HL-60 (cell line): ENCODE results near the gene SLC22A4.

Experiments used
- DNase-seq, 2 experiments: peaks; one replicate each; pipeline ENCODE4 v3.0.0-alpha.2; 2010 to 2020; ENCODE audit warnings: low read depth in 1 of 2, low spot score in 1 of 2
- H3K27ac ChIP-seq: fragments of 250-450 bp; sonication (Bioruptor Pico); replicated peaks from 2 replicates; pipeline ENCODE4 v1.5.1; 2020; ENCODE audit warnings: mild to moderate bottlenecking, moderate library complexity
- H3K27me3 ChIP-seq: fragments of 250-450 bp; sonication (Bioruptor Pico); 2 replicates; pipeline ENCODE4 v1.5.1; 2021; ENCODE audit warnings: mild to moderate bottlenecking, moderate library complexity; ENCODE audit not compliant: insufficient read depth, poor library complexity, severe bottlenecking
- H3K4me3 ChIP-seq: replicated peaks from 2 replicates; pipeline ENCODE4 v1.5.1; 2011; ENCODE audit warnings: mild to moderate bottlenecking, control low read depth, low read length; ENCODE audit not compliant: insufficient read depth
- GABPA ChIP-seq: IDR thresholded peaks from 2 replicates; pipeline ENCODE4 v1.6.1; 2012; ENCODE audit warnings: low read depth
- POLR2AphosphoS5 ChIP-seq: IDR thresholded peaks from 2 replicates; pipeline ENCODE4 v1.6.1; 2012; ENCODE audit warnings: low read depth
- SPI1 ChIP-seq: IDR thresholded peaks from 2 replicates; pipeline ENCODE4 v1.6.1; 2012; ENCODE audit warnings: low read depth, mild to moderate bottlenecking, borderline replicate concordance
- TF ChIP-seq, protein P1 (sequence below): IDR thresholded peaks from one replicate; pipeline ENCODE4 v1.5.1; 2011; ENCODE audit warnings: low read length, control low read depth, inconsistent platforms; ENCODE audit not compliant: insufficient read depth
- TF ChIP-seq, protein P2 (sequence below): IDR thresholded peaks from 2 replicates; pipeline ENCODE4 v1.6.1; 2012; ENCODE audit warnings: low read depth; ENCODE audit not compliant: insufficient replicate concordance

Gene SLC22A4

DNA sequence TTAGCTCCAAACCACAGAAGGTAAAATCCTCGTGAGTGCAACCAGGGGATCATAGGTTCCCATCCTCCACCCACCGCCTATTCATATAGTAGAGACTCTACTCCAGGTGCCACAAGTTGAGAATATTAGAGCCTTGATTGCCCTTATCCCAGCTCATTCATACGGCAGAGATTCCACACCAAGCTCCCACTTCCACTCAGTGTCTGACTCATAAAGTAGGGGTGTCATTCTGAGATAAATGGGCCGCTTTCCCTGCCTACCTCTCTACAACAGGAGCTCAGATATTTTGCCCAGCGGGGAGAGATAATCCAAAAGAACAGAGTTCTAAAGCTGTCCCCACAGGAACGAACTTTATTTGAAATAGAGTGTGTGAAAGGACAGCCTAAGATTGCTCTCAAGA is 9.4 kb downstream of the SLC22A4 start:
- TF ChIP-seq, protein P1, sequence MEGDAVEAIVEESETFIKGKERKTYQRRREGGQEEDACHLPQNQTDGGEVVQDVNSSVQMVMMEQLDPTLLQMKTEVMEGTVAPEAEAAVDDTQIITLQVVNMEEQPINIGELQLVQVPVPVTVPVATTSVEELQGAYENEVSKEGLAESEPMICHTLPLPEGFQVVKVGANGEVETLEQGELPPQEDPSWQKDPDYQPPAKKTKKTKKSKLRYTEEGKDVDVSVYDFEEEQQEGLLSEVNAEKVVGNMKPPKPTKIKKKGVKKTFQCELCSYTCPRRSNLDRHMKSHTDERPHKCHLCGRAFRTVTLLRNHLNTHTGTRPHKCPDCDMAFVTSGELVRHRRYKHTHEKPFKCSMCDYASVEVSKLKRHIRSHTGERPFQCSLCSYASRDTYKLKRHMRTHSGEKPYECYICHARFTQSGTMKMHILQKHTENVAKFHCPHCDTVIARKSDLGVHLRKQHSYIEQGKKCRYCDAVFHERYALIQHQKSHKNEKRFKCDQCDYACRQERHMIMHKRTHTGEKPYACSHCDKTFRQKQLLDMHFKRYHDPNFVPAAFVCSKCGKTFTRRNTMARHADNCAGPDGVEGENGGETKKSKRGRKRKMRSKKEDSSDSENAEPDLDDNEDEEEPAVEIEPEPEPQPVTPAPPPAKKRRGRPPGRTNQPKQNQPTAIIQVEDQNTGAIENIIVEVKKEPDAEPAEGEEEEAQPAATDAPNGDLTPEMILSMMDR = no peak
- TF ChIP-seq POLR2AphosphoS5 (no peak), GABPA (no peak), SPI1 (no peak)
- TF ChIP-seq, protein P2, sequence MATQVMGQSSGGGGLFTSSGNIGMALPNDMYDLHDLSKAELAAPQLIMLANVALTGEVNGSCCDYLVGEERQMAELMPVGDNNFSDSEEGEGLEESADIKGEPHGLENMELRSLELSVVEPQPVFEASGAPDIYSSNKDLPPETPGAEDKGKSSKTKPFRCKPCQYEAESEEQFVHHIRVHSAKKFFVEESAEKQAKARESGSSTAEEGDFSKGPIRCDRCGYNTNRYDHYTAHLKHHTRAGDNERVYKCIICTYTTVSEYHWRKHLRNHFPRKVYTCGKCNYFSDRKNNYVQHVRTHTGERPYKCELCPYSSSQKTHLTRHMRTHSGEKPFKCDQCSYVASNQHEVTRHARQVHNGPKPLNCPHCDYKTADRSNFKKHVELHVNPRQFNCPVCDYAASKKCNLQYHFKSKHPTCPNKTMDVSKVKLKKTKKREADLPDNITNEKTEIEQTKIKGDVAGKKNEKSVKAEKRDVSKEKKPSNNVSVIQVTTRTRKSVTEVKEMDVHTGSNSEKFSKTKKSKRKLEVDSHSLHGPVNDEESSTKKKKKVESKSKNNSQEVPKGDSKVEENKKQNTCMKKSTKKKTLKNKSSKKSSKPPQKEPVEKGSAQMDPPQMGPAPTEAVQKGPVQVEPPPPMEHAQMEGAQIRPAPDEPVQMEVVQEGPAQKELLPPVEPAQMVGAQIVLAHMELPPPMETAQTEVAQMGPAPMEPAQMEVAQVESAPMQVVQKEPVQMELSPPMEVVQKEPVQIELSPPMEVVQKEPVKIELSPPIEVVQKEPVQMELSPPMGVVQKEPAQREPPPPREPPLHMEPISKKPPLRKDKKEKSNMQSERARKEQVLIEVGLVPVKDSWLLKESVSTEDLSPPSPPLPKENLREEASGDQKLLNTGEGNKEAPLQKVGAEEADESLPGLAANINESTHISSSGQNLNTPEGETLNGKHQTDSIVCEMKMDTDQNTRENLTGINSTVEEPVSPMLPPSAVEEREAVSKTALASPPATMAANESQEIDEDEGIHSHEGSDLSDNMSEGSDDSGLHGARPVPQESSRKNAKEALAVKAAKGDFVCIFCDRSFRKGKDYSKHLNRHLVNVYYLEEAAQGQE = no peak
- H3K4me3 ChIP-seq = no peak overlapping the region
- no peak overlapping the region for H3K27ac ChIP-seq
- no peaks in the 10 kb centered on the region for H3K27me3 ChIP-seq
- DNase-seq = no peak

DNA sequence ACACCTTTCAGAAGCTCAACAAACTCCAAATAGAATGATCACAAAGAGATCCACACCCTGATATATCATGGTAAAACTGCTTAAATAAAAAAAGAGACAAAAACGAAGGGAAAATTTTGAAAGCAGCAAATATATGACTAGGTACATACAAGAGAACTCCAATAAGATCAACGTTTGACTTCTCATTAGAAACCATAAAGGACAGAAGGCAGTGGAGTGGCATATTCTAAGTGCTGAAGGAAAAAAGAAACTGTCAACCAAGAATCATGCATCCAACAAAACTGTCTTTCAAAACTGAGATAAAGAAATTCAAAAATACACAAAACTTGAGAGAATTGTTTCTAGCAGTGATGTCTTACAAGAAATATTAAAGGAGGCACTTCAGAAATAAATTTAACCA is 11.2 kb downstream of the SLC22A4 start:
- Histone ChIP-seq H3K27me3 (no peaks in the 10 kb centered on the region), H3K27ac (no peak overlapping the region), H3K4me3 (no peak overlapping the region)
- TF ChIP-seq POLR2AphosphoS5 (no peak), SPI1 (no peak), GABPA (no peak)
- TF ChIP-seq, protein P2 = no peak
- TF ChIP-seq, protein P1 = no peak
- DNase-seq = no peak

DNA sequence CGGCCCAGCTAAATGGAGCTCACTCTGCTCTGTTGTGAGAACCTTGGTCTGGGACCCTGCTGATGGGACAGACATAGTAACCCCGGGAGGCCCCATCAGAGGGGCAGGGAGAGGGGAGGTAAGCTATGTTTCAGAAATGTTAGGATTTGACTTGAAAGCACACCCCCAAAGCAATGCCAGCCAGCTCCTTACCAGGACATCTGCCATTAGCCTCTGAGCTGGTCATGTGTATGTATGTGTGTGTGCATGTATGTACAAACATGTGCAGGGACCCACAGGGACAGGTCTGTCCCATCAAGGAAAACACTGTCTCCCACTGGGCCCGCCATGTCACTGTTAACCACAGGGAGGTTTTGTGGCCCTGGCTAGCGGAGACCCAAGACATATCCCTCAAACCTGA is 14.5 kb downstream of the SLC22A4 start:
- no peak overlapping the region for H3K4me3 ChIP-seq
- no peak overlapping the region for H3K27ac ChIP-seq
- H3K27me3 ChIP-seq = no peaks in the 10 kb centered on the region
- TF ChIP-seq, protein P1 = no peak
- TF ChIP-seq, protein P2 = no peak
- TF ChIP-seq SPI1 (no peak), POLR2AphosphoS5 (no peak), GABPA (no peak)
- DNase-seq = no peak
